SH-SY5Y (cell line): ENCODE measurements around the gene ZCCHC24.

ENCODE experiments used
- GATA2 ChIP-seq: IDR thresholded peaks from 2 replicates; pipeline ENCODE4 v1.6.1; 2011; ENCODE audit warnings: mild to moderate bottlenecking, low read depth, low read length
- GATA3 ChIP-seq: IDR thresholded peaks from 2 replicates; pipeline ENCODE4 v1.6.1; 2011; ENCODE audit warnings: low read depth, mild to moderate bottlenecking, low read length, moderate library complexity

DNA sequence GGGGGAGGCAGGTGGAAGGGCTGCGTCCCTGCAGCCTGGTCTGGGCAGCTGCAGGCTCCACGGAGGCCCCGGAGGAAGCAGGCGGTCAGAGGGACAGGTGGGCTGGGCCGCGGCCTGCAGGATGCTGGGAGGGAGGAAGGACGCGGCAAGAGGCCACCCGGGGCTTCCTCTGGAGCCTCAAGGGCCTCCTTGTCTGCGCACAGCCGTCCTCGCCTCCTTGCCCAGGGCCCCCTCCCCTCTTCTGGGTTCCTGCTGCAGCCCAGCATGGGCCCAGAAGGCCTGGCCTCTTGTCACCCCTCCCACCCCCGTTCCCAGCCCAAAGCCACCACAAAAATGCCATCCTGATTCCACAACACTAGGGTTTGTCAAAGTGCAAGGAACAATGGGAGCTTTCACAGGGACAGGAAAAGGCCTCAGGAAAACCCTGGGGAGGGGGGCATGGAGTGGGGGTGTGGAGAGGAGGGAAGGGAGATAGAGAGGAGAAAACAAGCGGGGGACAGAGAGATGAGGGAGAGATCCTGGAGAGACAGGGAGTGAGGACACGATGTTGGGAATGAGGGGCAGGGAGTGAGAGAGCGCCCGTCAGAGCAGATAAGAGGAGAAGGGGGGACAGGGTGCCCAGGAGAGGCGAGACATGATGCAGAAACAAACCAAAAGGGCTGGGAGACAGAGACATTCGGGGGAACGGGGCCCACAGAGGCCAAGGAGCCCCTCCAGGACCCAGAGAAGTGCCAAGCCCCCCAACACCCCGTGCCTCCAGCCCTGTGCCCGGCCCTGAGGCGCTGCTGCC lies 41.8 kb downstream of the ZCCHC24 start:
- TF ChIP-seq GATA2, result no peak
- no peak for TF ChIP-seq GATA3
